Left hindlimb (tissue), 1 donor: ENCODE results near the gene LRMDA.
A peak's percentile ranks its signal among the peaks of the same experiment; 100 is the strongest.

Experiments
- DNase-seq: peaks from one replicate; pipeline ENCODE4 v3.0.0-alpha.2; 2018

The LRMDA gene

GRCh38 chr10:76195654-76196390, 764.4 kb downstream of the LRMDA start:
- DNase-seq: no peak

GRCh38 chr10:76197293-76197692, 765.9 kb downstream of the LRMDA start:
- no peak for DNase-seq

- DNase-seq: no peak
These were observed 767.0 kb downstream of the LRMDA start for GRCh38 chr10:76198287-76199035.

- no peak for DNase-seq
These were observed 770.5 kb downstream of the LRMDA start for GRCh38 chr10:76201962-76202361.

- DNase-seq: no peak
These were observed 771.4 kb downstream of the LRMDA start for GRCh38 chr10:76202777-76203176.

- no peak for DNase-seq
These were observed 773.9 kb downstream of the LRMDA start for GRCh38 chr10:76205361-76205760.

GRCh38 chr10:76206797-76207352, 775.5 kb downstream of the LRMDA start:
- no peak for DNase-seq

- DNase-seq: no peak
These were observed 777.7 kb downstream of the LRMDA start for GRCh38 chr10:76209135-76209534.

GRCh38 chr10:76210211-76210610, 778.8 kb downstream of the LRMDA start:
- no peak for DNase-seq

GRCh38 chr10:76211691-76212090, 780.3 kb downstream of the LRMDA start:
- no peak for DNase-seq

GRCh38 chr10:76213876-76214275, 782.5 kb downstream of the LRMDA start:
- peak; percentile 39 for DNase-seq

- no peak for DNase-seq
These were observed 786.6 kb downstream of the LRMDA start for GRCh38 chr10:76218035-76218434.

- DNase-seq: no peak
These were observed 797.9 kb downstream of the LRMDA start for GRCh38 chr10:76229341-76229740.

GRCh38 chr10:76230921-76231285, 799.5 kb downstream of the LRMDA start:
- no peak for DNase-seq

- no peak for DNase-seq
These were observed 800.0 kb downstream of the LRMDA start for GRCh38 chr10:76231286-76231934.

- no peak for DNase-seq
These were observed 803.2 kb downstream of the LRMDA start for GRCh38 chr10:76234499-76235226.

GRCh38 chr10:76236356-76236755, 804.9 kb downstream of the LRMDA start:
- no peak for DNase-seq

GRCh38 chr10:76242956-76243355, 811.5 kb downstream of the LRMDA start:
- DNase-seq: no peak

GRCh38 chr10:76244061-76244686, 812.8 kb downstream of the LRMDA start:
- peak; percentile 33 for DNase-seq

- no peak for DNase-seq
These were observed 814.6 kb downstream of the LRMDA start for GRCh38 chr10:76245951-76246495.

GRCh38 chr10:76248649-76249200, 817.3 kb downstream of the LRMDA start:
- no peak for DNase-seq
